Right atrium auricular region (tissue), 2 donors: ENCODE data around the gene HTR2C. TPM values are rescaled to one million over a fixed set of nuclear protein-coding genes. Genes with fewer than 3 reads are reported as not detected.
"Not testable (repeated sequence)": the region's sequence is repeated elsewhere in the genome, so short reads cannot be mapped to it uniquely, and the experiment has no call there.

Experiments used
- DNase-seq: peaks from one replicate; pipeline ENCODE4 v3.0.0-alpha.2; 2019; ENCODE audit warnings: low spot score
- H3K27ac ChIP-seq, 2 donors: fragments of 200-600 bp; sonication (generic); 1 replicate in 1 of 2; 2 replicates in 1 of 2; pipeline ENCODE4 v1.5.1; 2016 to 2019
- H3K27me3 ChIP-seq, 2 donors: fragments of 200-600 bp; sonication (generic); one replicate each; pipeline versions ENCODE4 v1.5.1 to v1.6.0; 2017 to 2019
- H3K36me3 ChIP-seq: fragments of 200-600 bp; sonication (generic); one replicate; pipeline ENCODE4 v1.5.1; 2016
- H3K4me1 ChIP-seq, 2 donors: fragments of 200-600 bp; sonication (generic); one replicate each; pipeline versions ENCODE4 v1.5.1 to v1.6.0; 2017 to 2019
- H3K4me3 ChIP-seq, 2 donors: fragments of 200-600 bp; sonication (generic); 1 replicate in 1 of 2; 2 replicates in 1 of 2; pipeline ENCODE4 v1.5.1; 2017 to 2019; ENCODE audit warnings: mild to moderate bottlenecking in 1 of 2, moderate library complexity in 1 of 2
- H3K9me3 ChIP-seq, 2 donors: fragments of 200-600 bp; sonication (generic); one replicate each; pipeline ENCODE4 v1.5.1; 2019
- CTCF ChIP-seq, 2 donors: fragments of 200-600 bp; sonication (generic); IDR thresholded peaks; one replicate each; pipeline ENCODE4 v1.5.1; 2019; ENCODE audit warnings: antibody characterized with exemption in 2 of 2
- total RNA-seq, 2 donors: library from RNA; depleted of rRNA; stranded (reverse); fragments of >200 nt; gene quantifications; one replicate each; pipeline ENCODE4 v1.1.0, GENCODE V29; 2016

The HTR2C gene
- total RNA-seq, 2 donors from 2014 or later, result 0.12 TPM; not detected in 1

GRCh38 chrX:114584375-114584943 is 573 bp downstream of the HTR2C start:
- H3K4me1 ChIP-seq, result peaks cover 0 to 3% of the 10 kb centered on the region in 2 donors
- H3K27ac ChIP-seq, result no peak overlapping the region
- peak overlapping the region in 1 of 2 donors; percentile 18 for H3K4me3 ChIP-seq
- DNase-seq, result no peak
- H3K9me3 ChIP-seq, result no peaks in the 10 kb centered on the region
- TF ChIP-seq CTCF (IDR thresholded peaks at IDR 0.05), result no peak
- H3K27me3 ChIP-seq, result peaks cover 14 to 37% of the 10 kb centered on the region in 2 donors
- H3K36me3 ChIP-seq, result no peaks in the 10 kb centered on the region

DNA sequence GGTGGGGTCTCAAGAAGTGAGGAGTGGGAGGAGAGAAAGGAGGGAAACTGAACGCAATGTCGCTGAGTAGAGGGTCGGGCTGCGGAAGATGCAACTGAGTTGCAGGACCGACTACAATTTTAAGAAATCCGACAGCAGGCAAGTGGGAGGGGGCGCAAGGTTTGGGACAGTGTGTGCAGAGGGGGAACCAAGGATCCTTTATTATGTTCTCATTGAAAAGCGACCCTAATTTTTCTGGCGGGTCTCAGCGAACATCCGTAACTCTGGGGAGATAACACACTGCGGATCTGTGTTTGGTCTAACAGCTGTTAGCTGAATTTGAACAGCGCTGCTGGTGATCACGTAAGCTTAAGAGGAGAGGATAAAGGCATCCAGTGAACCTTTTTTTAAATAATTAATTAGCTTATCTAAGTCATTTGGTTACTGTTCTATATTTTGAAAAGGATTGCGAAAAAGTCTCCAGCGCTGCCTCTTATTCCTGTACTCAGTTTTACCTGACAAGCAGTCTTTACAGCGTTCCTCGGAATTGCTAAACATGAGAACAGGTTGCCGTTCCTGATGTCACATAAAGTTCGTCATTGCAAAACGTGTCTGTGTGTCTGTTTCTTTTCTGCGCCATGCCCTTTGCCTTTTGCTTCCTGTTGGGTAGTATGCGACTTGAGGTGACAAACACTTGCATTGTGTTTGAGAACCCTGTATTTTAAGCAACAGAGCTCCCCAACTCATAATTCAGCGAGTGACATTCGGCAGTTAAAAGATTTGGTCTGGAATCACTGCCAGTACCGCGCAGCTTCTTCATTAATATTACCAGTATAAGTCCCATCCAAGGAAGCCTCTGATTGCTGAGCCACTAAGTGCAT is 1.3 kb downstream of the HTR2C start:
- H3K27me3 ChIP-seq, result peaks cover 10 to 37% of the 10 kb centered on the region in 2 donors
- H3K4me3 ChIP-seq, result no peak overlapping the region
- no peak for TF ChIP-seq CTCF (IDR thresholded peaks at IDR 0.05)
- no peak overlapping the region for H3K27ac ChIP-seq
- no peaks in the 10 kb centered on the region for H3K36me3 ChIP-seq
- H3K9me3 ChIP-seq, result no peaks in the 10 kb centered on the region
- H3K4me1 ChIP-seq, result peaks cover 0 to 3% of the 10 kb centered on the region in 2 donors
- DNase-seq, result no peak

- no peak for TF ChIP-seq CTCF (IDR thresholded peaks at IDR 0.05)
- Histone ChIP-seq H3K9me3 (no peaks in the 10 kb centered on the region), H3K36me3 (no peaks in the 10 kb centered on the region), H3K27me3 (no peaks in the 10 kb centered on the region), H3K27ac (no peak overlapping the region), H3K4me3 (no peak overlapping the region), H3K4me1 (no peaks in the 10 kb centered on the region)
- DNase-seq, result no peak
Observed at GRCh38 chrX:114591121-114591520, 7.2 kb downstream of the HTR2C start.

GRCh38 chrX:114599305-114599704 is 15.4 kb downstream of the HTR2C start:
- TF ChIP-seq CTCF (IDR thresholded peaks at IDR 0.05), result no peak
- no peak overlapping the region for H3K4me3 ChIP-seq
- no peaks in the 10 kb centered on the region for H3K27me3 ChIP-seq
- H3K36me3 ChIP-seq, result no peaks in the 10 kb centered on the region
- no peaks in the 10 kb centered on the region for H3K9me3 ChIP-seq
- H3K4me1 ChIP-seq, result no peaks in the 10 kb centered on the region
- H3K27ac ChIP-seq, result no peak overlapping the region
- no peak for DNase-seq

DNA sequence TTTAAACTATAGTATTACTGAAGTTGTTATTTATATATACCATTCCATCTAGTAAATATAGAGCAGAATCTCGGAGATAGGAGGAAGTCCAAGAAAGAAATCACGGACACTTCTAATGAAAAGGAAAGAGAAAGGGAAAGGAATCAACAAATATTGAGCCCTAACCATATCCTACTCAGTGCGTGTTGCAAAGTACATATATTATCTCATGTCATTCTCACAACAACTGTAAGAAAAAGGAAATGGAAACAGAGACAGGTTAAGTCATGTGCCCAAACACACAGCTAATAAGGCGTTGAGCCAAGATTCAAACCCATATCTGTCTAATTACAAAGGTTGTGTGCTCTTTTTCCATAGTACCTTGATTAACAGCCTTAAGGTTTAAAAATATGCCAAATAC is 16.0 kb downstream of the HTR2C start:
- Histone ChIP-seq H3K4me1 (no peaks in the 10 kb centered on the region), H3K9me3 (no peaks in the 10 kb centered on the region)

GRCh38 chrX:114606619-114607018 is 22.7 kb downstream of the HTR2C start:
- H3K27ac ChIP-seq, DNase-seq, H3K4me1 ChIP-seq, H3K9me3 ChIP-seq, H3K4me3 ChIP-seq, H3K27me3 ChIP-seq, H3K36me3 ChIP-seq: not testable (repeated sequence)

More for the DNA sequence above, 16.0 kb downstream of the HTR2C start:
- no peak for DNase-seq
- Histone ChIP-seq H3K4me3 (no peak overlapping the region), H3K27ac (no peak overlapping the region), H3K27me3 (no peaks in the 10 kb centered on the region), H3K36me3 (no peaks in the 10 kb centered on the region)
- no peak for TF ChIP-seq CTCF (IDR thresholded peaks at IDR 0.05)
